GM04503 (cell line): Measurements from ENCODE around the gene WDR83.
"Not testable (repeated sequence)": the region's sequence is repeated elsewhere in the genome, so short reads cannot be mapped to it uniquely, and the experiment has no call there.

ENCODE experiments used
- DNase-seq: peaks from one replicate; pipeline ENCODE4 v3.0.0-alpha.2; 2012; ENCODE audit warnings: low read depth

The WDR83 gene

GRCh38 chr19:12666265-12667048 lies at the start of gene WDR83, which contains the start of gene MAN2B1:
WDR83 (plus strand) TSS chr19:12666807; CDS start chr19:12669791, 2,984 bp downstream.
MAN2B1 (minus strand) TSS chr19:12666742; CDS start chr19:12666701, 41 bp downstream.
- DNase-seq: no peak

- no peak for DNase-seq
Observed at GRCh38 chr19:12617646-12618045, 49.0 kb upstream of the WDR83 start.

GRCh38 chr19:12621253-12622024 lies 45.2 kb upstream of the WDR83 start:
- not testable (repeated sequence) for DNase-seq

GRCh38 chr19:12623361-12624031 lies 43.1 kb upstream of the WDR83 start:
- no peak for DNase-seq

GRCh38 chr19:12626958-12627357 lies 39.6 kb upstream of the WDR83 start:
- DNase-seq: no peak

- no peak for DNase-seq
Observed at GRCh38 chr19:12628040-12629022, 38.3 kb upstream of the WDR83 start.

GRCh38 chr19:12629215-12629614 lies 37.4 kb upstream of the WDR83 start:
- DNase-seq: no peak

GRCh38 chr19:12636631-12637030 lies 30.0 kb upstream of the WDR83 start:
- DNase-seq: no peak

- no peak for DNase-seq
Observed at GRCh38 chr19:12638611-12639182, 27.9 kb upstream of the WDR83 start.

GRCh38 chr19:12639901-12640613 lies 26.6 kb upstream of the WDR83 start:
- peak; percentile 28 for DNase-seq

- no peak for DNase-seq
Observed at GRCh38 chr19:12641456-12641855, 25.2 kb upstream of the WDR83 start.

GRCh38 chr19:12642506-12642905 lies 24.1 kb upstream of the WDR83 start:
- no peak for DNase-seq

GRCh38 chr19:12643716-12644115 lies 22.9 kb upstream of the WDR83 start:
- not testable (repeated sequence) for DNase-seq

- DNase-seq: no peak
Observed at GRCh38 chr19:12646551-12646950, 20.1 kb upstream of the WDR83 start.

GRCh38 chr19:12647047-12647446 lies 19.6 kb upstream of the WDR83 start:
- DNase-seq: no peak

- no peak for DNase-seq
Observed at GRCh38 chr19:12647490-12648071, 19.0 kb upstream of the WDR83 start.

- no peak for DNase-seq
Observed at GRCh38 chr19:12648088-12648487, 18.5 kb upstream of the WDR83 start.

GRCh38 chr19:12649941-12650340 lies 16.7 kb upstream of the WDR83 start:
- no peak for DNase-seq

- no peak for DNase-seq
Observed at GRCh38 chr19:12652219-12652618, 14.4 kb upstream of the WDR83 start.

- DNase-seq: no peak
Observed at GRCh38 chr19:12655546-12655945, 11.1 kb upstream of the WDR83 start.
